Measurements from ENCODE around the gene MRPL16.

DNA sequence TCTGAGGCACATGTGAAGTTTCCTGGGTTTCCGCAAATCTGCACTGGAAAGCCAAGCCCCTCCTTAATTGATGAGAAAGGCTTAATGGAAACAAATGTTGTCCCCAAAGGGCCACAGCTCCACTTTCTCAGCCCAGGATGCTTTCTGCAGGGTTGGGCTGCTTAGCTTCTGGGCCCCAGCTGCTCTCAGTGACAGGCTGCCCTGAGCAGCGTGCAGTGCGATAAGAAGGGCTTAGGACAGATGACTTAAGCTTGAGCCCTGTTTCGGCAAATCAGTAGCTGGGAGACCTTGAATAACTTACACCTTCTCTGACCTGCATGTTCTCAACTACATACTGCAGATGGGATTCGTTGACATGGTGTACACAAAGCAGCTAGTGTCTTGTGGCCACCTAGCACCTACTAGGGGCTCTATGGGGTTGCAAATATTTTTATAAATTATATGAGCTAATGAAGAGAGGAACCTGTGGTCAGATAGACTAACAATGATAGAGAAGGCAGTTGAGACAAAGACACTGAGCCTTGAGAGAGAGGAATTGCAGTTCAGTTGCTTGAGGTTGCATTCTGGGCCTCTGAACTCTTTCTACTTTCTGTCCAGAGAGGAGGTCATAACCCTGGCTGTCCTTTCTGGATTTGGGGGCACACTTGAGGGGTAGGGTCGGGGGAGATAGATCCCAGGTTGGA lies 43.9 kb downstream of the MRPL16 start:
- TF ChIP-seq, protein P1, sequence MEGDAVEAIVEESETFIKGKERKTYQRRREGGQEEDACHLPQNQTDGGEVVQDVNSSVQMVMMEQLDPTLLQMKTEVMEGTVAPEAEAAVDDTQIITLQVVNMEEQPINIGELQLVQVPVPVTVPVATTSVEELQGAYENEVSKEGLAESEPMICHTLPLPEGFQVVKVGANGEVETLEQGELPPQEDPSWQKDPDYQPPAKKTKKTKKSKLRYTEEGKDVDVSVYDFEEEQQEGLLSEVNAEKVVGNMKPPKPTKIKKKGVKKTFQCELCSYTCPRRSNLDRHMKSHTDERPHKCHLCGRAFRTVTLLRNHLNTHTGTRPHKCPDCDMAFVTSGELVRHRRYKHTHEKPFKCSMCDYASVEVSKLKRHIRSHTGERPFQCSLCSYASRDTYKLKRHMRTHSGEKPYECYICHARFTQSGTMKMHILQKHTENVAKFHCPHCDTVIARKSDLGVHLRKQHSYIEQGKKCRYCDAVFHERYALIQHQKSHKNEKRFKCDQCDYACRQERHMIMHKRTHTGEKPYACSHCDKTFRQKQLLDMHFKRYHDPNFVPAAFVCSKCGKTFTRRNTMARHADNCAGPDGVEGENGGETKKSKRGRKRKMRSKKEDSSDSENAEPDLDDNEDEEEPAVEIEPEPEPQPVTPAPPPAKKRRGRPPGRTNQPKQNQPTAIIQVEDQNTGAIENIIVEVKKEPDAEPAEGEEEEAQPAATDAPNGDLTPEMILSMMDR (conservative IDR thresholded peaks at IDR 0.05; ENCODE audit: low read length): no peak
- TF ChIP-seq EZH2phosphoT487 (IDR thresholded peaks at IDR 0.05; ENCODE audit: borderline replicate concordance, low read depth, low read length): no peak
